GM12891 (cell line): ENCODE data around the gene SPTLC2.

ENCODE experiments used
- POLR2A ChIP-seq: IDR thresholded peaks from 2 replicates; pipeline ENCODE4 v1.6.1; 2011; ENCODE audit warnings: low read depth, low read length, control low read depth
- POLR2AphosphoS5 ChIP-seq: IDR thresholded peaks from 2 replicates; pipeline ENCODE4 v1.6.1; 2011; ENCODE audit warnings: low read depth, low read length, control low read depth
- TAF1 ChIP-seq: IDR thresholded peaks from 2 replicates; pipeline ENCODE4 v1.6.1; 2011; ENCODE audit warnings: low read depth, low read length, control low read depth

GRCh38 chr14:77543637-77544334 lies 72.7 kb downstream of the SPTLC2 start:
- TF ChIP-seq POLR2AphosphoS5 (no peak), POLR2A (no peak), TAF1 (no peak)
